AG10803 (cell line): ENCODE results near the gene USH1C.

Source experiments
- DNase-seq: peaks from one replicate; pipeline ENCODE4 v3.0.0; 2010; ENCODE audit warnings: low read depth
- H3K4me3 ChIP-seq: 2 replicates; pipeline ENCODE4 v1.5.1; 2011; ENCODE audit warnings: mild to moderate bottlenecking, low read length, control low read depth
- CTCF ChIP-seq: conservative IDR thresholded peaks from 2 replicates; pipeline ENCODE4 v1.5.1; 2011; ENCODE audit warnings: mild to moderate bottlenecking, low read length, control low read depth, inconsistent platforms

The USH1C gene

GRCh38 chr11:17513853-17514252 is 30.4 kb downstream of the USH1C start:
- no peak for TF ChIP-seq CTCF
- no peak for DNase-seq
- no peak overlapping the region for H3K4me3 ChIP-seq

GRCh38 chr11:17512101-17512500 is 32.1 kb downstream of the USH1C start:
- no peak for DNase-seq
- no peak overlapping the region for H3K4me3 ChIP-seq
- no peak for TF ChIP-seq CTCF

GRCh38 chr11:17511571-17511970 is 32.6 kb downstream of the USH1C start:
- no peak overlapping the region for H3K4me3 ChIP-seq
- no peak for DNase-seq
- TF ChIP-seq CTCF = no peak

- no peak overlapping the region for H3K4me3 ChIP-seq
- no peak for DNase-seq
- TF ChIP-seq CTCF = no peak
Observed at GRCh38 chr11:17510507-17511206, 33.6 kb downstream of the USH1C start.

- no peak overlapping the region for H3K4me3 ChIP-seq
- no peak for DNase-seq
- no peak for TF ChIP-seq CTCF
Observed at GRCh38 chr11:17508791-17509190, 35.4 kb downstream of the USH1C start.

GRCh38 chr11:17508306-17508705 is 35.9 kb downstream of the USH1C start:
- TF ChIP-seq CTCF = no peak
- H3K4me3 ChIP-seq = no peak overlapping the region
- no peak for DNase-seq

- no peak for DNase-seq
- TF ChIP-seq CTCF = no peak
- H3K4me3 ChIP-seq = no peak overlapping the region
Observed at GRCh38 chr11:17507773-17508172, 36.4 kb downstream of the USH1C start.
